Right hindlimb (tissue), 1 donor: ENCODE data around the gene RPS8.
A peak's percentile ranks its signal among the peaks of the same experiment; 100 is the strongest.
"Not testable (repeated sequence)": the region's sequence is repeated elsewhere in the genome, so short reads cannot be mapped to it uniquely, and the experiment has no call there.

ENCODE experiments used
- DNase-seq: peaks from one replicate; pipeline ENCODE4 v3.0.0-alpha.2; 2018

The RPS8 gene

GRCh38 chr1:44783697-44784093 is 8.4 kb downstream of the RPS8 start:
- peak; percentile 27 for DNase-seq

- DNase-seq = peak; percentile 67
Measured at GRCh38 chr1:44784094-44785028, 9.0 kb downstream of the RPS8 start.

- peak; percentile 44 for DNase-seq
Measured at GRCh38 chr1:44785029-44785380, 9.7 kb downstream of the RPS8 start.

GRCh38 chr1:44785501-44786137 is 10.3 kb downstream of the RPS8 start:
- DNase-seq = no peak

- peak; percentile 81 for DNase-seq
Measured at GRCh38 chr1:44786138-44786840, 10.9 kb downstream of the RPS8 start.

- DNase-seq = no peak
Measured at GRCh38 chr1:44786841-44787426, 11.6 kb downstream of the RPS8 start.

GRCh38 chr1:44787506-44787905 is 12.2 kb downstream of the RPS8 start:
- no peak for DNase-seq

GRCh38 chr1:44788120-44788860 is 12.9 kb downstream of the RPS8 start, which contains the start of gene BEST4:
Gene BEST4 (minus strand): TSS chr1:44788170. CDS start chr1:44787705, 465 bp downstream.
- no peak for DNase-seq

GRCh38 chr1:44790968-44791801 is 15.8 kb downstream of the RPS8 start:
- DNase-seq = no peak

- DNase-seq = no peak
Measured at GRCh38 chr1:44792736-44793502, 17.6 kb downstream of the RPS8 start.

- not testable (repeated sequence) for DNase-seq
Measured at GRCh38 chr1:44797886-44798285, 22.5 kb downstream of the RPS8 start.

- DNase-seq = no peak
Measured at GRCh38 chr1:44798481-44799365, 23.4 kb downstream of the RPS8 start.

GRCh38 chr1:44799770-44800584 is 24.6 kb downstream of the RPS8 start, which contains the start of gene PLK3:
Gene PLK3 (plus strand): TSS chr1:44800377. CDS start chr1:44800464, 87 bp downstream.
- DNase-seq = peak; percentile 98

- peak; percentile 26 for DNase-seq
Measured at GRCh38 chr1:44801491-44802305, 26.4 kb downstream of the RPS8 start.

GRCh38 chr1:44802306-44803061 is 27.1 kb downstream of the RPS8 start:
- DNase-seq = peak; percentile 71

GRCh38 chr1:44803062-44803311 is 27.6 kb downstream of the RPS8 start:
- no peak for DNase-seq
